RWPE2 (cell line): ENCODE data around the gene GRAMD1C.

Experiments used
- ATAC-seq: fragments of 200-7000 bp; cut with Tn5 transposase; 3 replicates; pipeline ENCODE4 v1.9.1; 2021; ENCODE audit warnings: low read depth
- DNase-seq: peaks from one replicate; pipeline ENCODE4 v3.0.0-alpha.2; 2020; ENCODE audit warnings: low spot score
- H3K27ac ChIP-seq: fragments of 450-650 bp; 2 replicates; pipeline ENCODE4 v1.5.1; 2017; ENCODE audit warnings: mild to moderate bottlenecking; ENCODE audit not compliant: poor library complexity, severe bottlenecking
- H3K27me3 ChIP-seq: fragments of 250-450 bp; sonication (Bioruptor Pico); 2 replicates; pipeline ENCODE4 v1.5.1; 2021; ENCODE audit warnings: mild to moderate bottlenecking, moderate library complexity; ENCODE audit not compliant: insufficient read depth, poor library complexity, severe bottlenecking
- H3K36me3 ChIP-seq: fragments of 250-450 bp; sonication (Bioruptor Pico); 2 replicates; pipeline ENCODE4 v1.5.1; 2020; ENCODE audit warnings: low read depth, mild to moderate bottlenecking, moderate library complexity
- H3K4me1 ChIP-seq: fragments of 250-450 bp; sonication (Bioruptor Pico); 2 replicates; pipeline ENCODE4 v1.5.1; 2021; ENCODE audit warnings: mild to moderate bottlenecking, moderate library complexity; ENCODE audit not compliant: insufficient read depth, poor library complexity, severe bottlenecking
- H3K4me3 ChIP-seq: fragments of 250-450 bp; sonication (Bioruptor Pico); 2 replicates; pipeline ENCODE4 v1.5.1; 2021; ENCODE audit warnings: mild to moderate bottlenecking, moderate library complexity; ENCODE audit not compliant: severe bottlenecking
- H3K9me3 ChIP-seq: fragments of 250-450 bp; sonication (Bioruptor Pico); 2 replicates; pipeline ENCODE4 v1.5.1; 2021; ENCODE audit warnings: mild to moderate bottlenecking, moderate library complexity; ENCODE audit not compliant: severe bottlenecking
- CTCF ChIP-seq: fragments of 450-650 bp; IDR thresholded peaks from one replicate; pipeline ENCODE4 v1.5.1; 2017; ENCODE audit warnings: mild to moderate bottlenecking, moderate library complexity; ENCODE audit not compliant: poor library complexity, severe bottlenecking

GRAMD1C gene

DNA sequence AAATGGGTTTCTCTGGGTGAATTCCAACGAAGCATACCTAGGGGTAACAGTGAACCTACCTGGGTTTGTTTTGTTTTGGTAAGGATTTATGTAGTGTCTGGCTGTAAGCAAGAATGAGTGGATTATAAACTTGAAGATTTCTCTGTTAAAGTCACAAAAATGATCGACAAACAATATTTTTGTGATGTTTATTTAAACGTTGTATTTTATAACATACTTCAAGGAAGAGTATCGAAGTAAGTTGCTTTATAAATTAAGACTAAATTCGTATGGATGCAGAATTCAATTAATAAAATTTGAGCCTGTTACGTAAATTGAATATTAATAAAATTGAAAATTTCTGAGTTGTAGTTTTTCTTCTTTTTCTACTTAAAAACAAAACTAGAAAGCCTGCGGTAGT lies 108.2 kb downstream of the GRAMD1C start:
- Histone ChIP-seq H3K27me3 (no peaks in the 10 kb centered on the region), H3K4me1 (peaks cover 4% of the 10 kb centered on the region), H3K36me3 (no peaks in the 10 kb centered on the region), H3K9me3 (no peaks in the 10 kb centered on the region), H3K4me3 (peak overlapping the region; percentile 61), H3K27ac (no peak overlapping the region)
- TF ChIP-seq CTCF = no peak
- DNase-seq (no peak), ATAC-seq (no peak)

DNA sequence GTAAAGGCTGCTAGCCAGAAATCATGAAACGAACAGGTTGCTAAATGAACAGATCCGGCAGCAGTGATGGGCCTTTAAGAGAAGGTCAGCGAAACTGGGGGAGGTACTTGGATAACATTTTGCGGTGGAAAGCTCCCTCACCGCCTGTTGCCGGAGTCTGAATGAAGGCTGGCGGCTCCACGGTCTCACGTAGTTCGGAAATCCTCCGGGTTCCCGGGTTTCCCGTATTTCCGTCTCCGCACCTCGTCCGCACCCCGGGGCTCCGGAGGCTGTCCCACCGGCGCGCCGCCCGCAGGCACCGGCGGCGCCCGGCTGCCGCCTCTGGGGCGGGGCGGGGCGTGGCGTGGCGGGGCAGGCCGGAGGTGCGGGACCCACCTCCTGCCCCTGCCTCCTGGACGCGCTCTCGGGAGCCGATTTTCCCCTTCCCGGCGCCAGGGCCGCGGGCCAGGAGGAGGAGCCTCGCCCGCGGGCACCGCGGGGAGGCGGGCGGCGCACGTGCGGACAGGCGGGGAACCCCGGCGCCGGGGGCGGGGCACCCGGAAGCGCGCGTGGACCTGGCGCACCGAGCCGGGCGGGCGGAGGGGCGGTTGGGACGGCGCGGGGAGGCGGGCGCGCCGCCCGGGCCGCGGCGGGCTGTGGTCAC lies 108.9 kb downstream of the GRAMD1C start, which contains the start of gene ZDHHC23:
ZDHHC23 (plus strand) TSS at position 642 of the 643 bp plus-strand sequence. CDS start 790 bp downstream, outside the sequence.
- no peak for TF ChIP-seq CTCF
- Histone ChIP-seq H3K27ac (no peak within 1 kb of the TSS), H3K27me3 (no peaks in the 10 kb centered on the region)

DNA sequence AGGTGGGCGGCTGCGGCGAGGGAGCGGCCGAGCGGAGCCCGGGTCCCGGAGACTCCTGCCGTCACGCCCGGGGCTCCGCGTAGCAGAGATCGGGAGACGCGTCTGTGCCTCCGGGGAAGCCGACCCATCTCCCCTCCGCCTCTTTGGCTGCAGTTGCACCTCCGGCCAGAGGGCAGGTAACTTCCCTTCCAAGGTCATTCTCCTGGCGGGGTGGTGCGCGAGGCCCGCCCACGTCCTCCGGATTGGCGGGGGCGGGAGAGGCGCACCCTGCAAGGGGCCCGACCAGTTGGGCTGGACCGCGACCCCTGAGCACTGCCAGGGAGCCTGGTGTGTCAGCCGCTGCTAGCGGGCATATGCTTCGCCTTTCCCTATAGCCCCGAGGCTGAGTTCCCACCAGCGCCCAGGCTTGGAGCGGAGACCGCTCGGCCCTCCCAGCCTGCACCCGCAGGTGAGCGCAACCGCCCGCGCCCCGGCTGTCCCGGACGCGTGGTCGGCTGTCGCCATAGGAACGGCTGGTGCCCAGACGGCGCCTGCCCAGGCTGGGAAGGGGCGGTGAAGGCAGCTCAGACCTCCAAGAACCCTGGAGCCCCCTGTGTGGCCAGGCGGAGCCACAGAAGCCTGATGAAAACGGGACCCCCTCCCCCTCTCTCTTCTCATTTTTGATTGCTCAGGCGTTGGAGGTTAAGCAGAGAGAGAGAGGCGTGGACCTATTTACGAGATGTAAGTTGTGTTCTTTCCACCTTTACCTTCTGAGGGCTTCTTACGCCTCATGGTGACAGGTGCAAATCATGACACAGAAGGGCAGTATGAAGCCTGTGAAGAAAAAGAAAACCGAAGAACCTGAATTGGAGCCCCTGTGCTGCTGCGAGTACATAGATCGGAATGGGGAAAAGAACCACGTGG lies 109.7 kb downstream of the GRAMD1C start:
- ATAC-seq = peak; percentile 52
- no peak for DNase-seq
- TF ChIP-seq CTCF = no peak
- no peaks in the 10 kb centered on the region for H3K9me3 ChIP-seq
- H3K36me3 ChIP-seq = no peaks in the 10 kb centered on the region
- no peaks in the 10 kb centered on the region for H3K27me3 ChIP-seq
- H3K4me1 ChIP-seq = peaks cover 4% of the 10 kb centered on the region
- peak overlapping the region; percentile 61 for H3K4me3 ChIP-seq
- no peak overlapping the region for H3K27ac ChIP-seq

More for the DNA sequence above, 108.9 kb downstream of the GRAMD1C start, which contains the start of gene ZDHHC23:
- ATAC-seq = peak; percentile 66
- H3K9me3 ChIP-seq = no peaks in the 10 kb centered on the region
- no peaks in the 10 kb centered on the region for H3K36me3 ChIP-seq
- no peak for DNase-seq
- H3K4me3 ChIP-seq = peak within 1 kb of the TSS; percentile 61
- H3K4me1 ChIP-seq = peaks cover 4% of the 10 kb centered on the region

GRCh38 chr3:113952921-113953320 lies 114.3 kb downstream of the GRAMD1C start:
- Histone ChIP-seq H3K27ac (no peak overlapping the region), H3K27me3 (no peaks in the 10 kb centered on the region), H3K9me3 (no peaks in the 10 kb centered on the region), H3K4me1 (no peaks in the 10 kb centered on the region), H3K4me3 (no peak overlapping the region), H3K36me3 (no peaks in the 10 kb centered on the region)
- no peak for TF ChIP-seq CTCF
- no peak for DNase-seq
- no peak for ATAC-seq

GRCh38 chr3:113953677-113954076 lies 115.1 kb downstream of the GRAMD1C start:
- ATAC-seq (no peak), DNase-seq (no peak)
- TF ChIP-seq CTCF = no peak
- Histone ChIP-seq H3K9me3 (no peaks in the 10 kb centered on the region), H3K27me3 (no peaks in the 10 kb centered on the region), H3K4me1 (no peaks in the 10 kb centered on the region), H3K27ac (no peak overlapping the region), H3K36me3 (no peaks in the 10 kb centered on the region), H3K4me3 (no peak overlapping the region)
